Omental fat pad (tissue), 4 donors: Measurements from ENCODE around the gene ARSA. TPM values are rescaled to one million over a fixed set of nuclear protein-coding genes. Genes with fewer than 3 reads are reported as not detected.
A peak's percentile ranks its signal among the peaks of the same experiment; 100 is the strongest.
"Not testable (repeated sequence)": the region's sequence is repeated elsewhere in the genome, so short reads cannot be mapped to it uniquely, and the experiment has no call there.

Source experiments
- ATAC-seq: fragments of 150-250 bp; one replicate; pipeline ENCODE4 v1.9.1; 2016; ENCODE audit warnings: mild to moderate bottlenecking, moderate library complexity; ENCODE audit not compliant: low FRiP score
- DNase-seq: peaks from one replicate; pipeline ENCODE4 v3.0.0-alpha.2; 2019; ENCODE audit warnings: low spot score
- CTCF ChIP-seq, 3 donors: fragments of 450-650 bp; IDR thresholded peaks; one replicate each; pipeline ENCODE4 v1.5.1; 2016 to 2017; ENCODE audit warnings: antibody characterized with exemption in 3 of 3, mild to moderate bottlenecking in 3 of 3, moderate library complexity in 2 of 3
- total RNA-seq, 4 donors: library from RNA; depleted of rRNA; stranded (reverse); fragments of >200 nt; gene quantifications; one replicate each; pipeline ENCODE4 v1.1.0, GENCODE V29; 2016

The ARSA gene
- total RNA-seq, 4 donors from 2014 or later: 29.9 to 43.5 (median 36.1) TPM

- TF ChIP-seq CTCF (IDR thresholded peaks at IDR 0.05): no peak
- no peak for DNase-seq
- no peak for ATAC-seq
Observed at GRCh38 chr22:50665738-50666137, 37.8 kb upstream of the ARSA start.

- DNase-seq (no peak), ATAC-seq (no peak)
- no peak for TF ChIP-seq CTCF (IDR thresholded peaks at IDR 0.05)
Observed at GRCh38 chr22:50665212-50665611, 37.3 kb upstream of the ARSA start.

- no peak for ATAC-seq
- no peak for TF ChIP-seq CTCF (IDR thresholded peaks at IDR 0.05)
- no peak for DNase-seq
Observed at GRCh38 chr22:50660306-50660705, 32.4 kb upstream of the ARSA start.

- ATAC-seq, DNase-seq: not testable (repeated sequence)
Observed at GRCh38 chr22:50659711-50660110, 31.8 kb upstream of the ARSA start.

- TF ChIP-seq CTCF (IDR thresholded peaks at IDR 0.05): no peak
- DNase-seq (no peak), ATAC-seq (peak; percentile 20)
Observed at GRCh38 chr22:50657925-50658324, 30.0 kb upstream of the ARSA start.

- no peak for TF ChIP-seq CTCF (IDR thresholded peaks at IDR 0.05)
- DNase-seq: no peak
- peak; percentile 73 for ATAC-seq
Observed at GRCh38 chr22:50656122-50657070, 28.4 kb upstream of the ARSA start.

- DNase-seq, ATAC-seq: not testable (repeated sequence)
Observed at GRCh38 chr22:50654664-50655063, 26.7 kb upstream of the ARSA start.

GRCh38 chr22:50653256-50653655 is 25.3 kb upstream of the ARSA start:
- no peak for TF ChIP-seq CTCF (IDR thresholded peaks at IDR 0.05)
- DNase-seq: no peak
- ATAC-seq: no peak

GRCh38 chr22:50643821-50644101 is 15.8 kb upstream of the ARSA start:
- ATAC-seq, DNase-seq: not testable (repeated sequence)

GRCh38 chr22:50643021-50643820 is 15.3 kb upstream of the ARSA start:
- DNase-seq, ATAC-seq: not testable (repeated sequence)
